HG02763 (cell line): Measurements from ENCODE around the gene NRP2.

Experiments used
- ATAC-seq: cut with Tn5 transposase; IDR thresholded peaks from one replicate; pipeline ENCODE4 v1.9.1; 2021; ENCODE audit warnings: mild to moderate bottlenecking, moderate library complexity; ENCODE audit not compliant: unreplicated experiment

The NRP2 gene

GRCh38 chr2:205751569-205752031 lies 69.3 kb downstream of the NRP2 start:
- no peak for ATAC-seq

GRCh38 chr2:205752296-205752820 lies 70.1 kb downstream of the NRP2 start:
- no peak for ATAC-seq

GRCh38 chr2:205752924-205753323 lies 70.6 kb downstream of the NRP2 start:
- no peak for ATAC-seq

GRCh38 chr2:205754285-205754923 lies 72.1 kb downstream of the NRP2 start:
- no peak for ATAC-seq

- ATAC-seq, result no peak
Observed at GRCh38 chr2:205754924-205755321, 72.6 kb downstream of the NRP2 start.

- ATAC-seq, result no peak
Observed at GRCh38 chr2:205755923-205756322, 73.6 kb downstream of the NRP2 start.

GRCh38 chr2:205757271-205757670 lies 75.0 kb downstream of the NRP2 start:
- ATAC-seq, result no peak

- no peak for ATAC-seq
Observed at GRCh38 chr2:205758051-205758450, 75.8 kb downstream of the NRP2 start.

- no peak for ATAC-seq
Observed at GRCh38 chr2:205758500-205758899, 76.2 kb downstream of the NRP2 start.

GRCh38 chr2:205759257-205759656 lies 77.0 kb downstream of the NRP2 start:
- ATAC-seq, result no peak

GRCh38 chr2:205759732-205760131 lies 77.4 kb downstream of the NRP2 start:
- ATAC-seq, result no peak

GRCh38 chr2:205760157-205760556 lies 77.9 kb downstream of the NRP2 start:
- ATAC-seq, result no peak

- no peak for ATAC-seq
Observed at GRCh38 chr2:205761421-205761820, 79.1 kb downstream of the NRP2 start.

- no peak for ATAC-seq
Observed at GRCh38 chr2:205762881-205763280, 80.6 kb downstream of the NRP2 start.

GRCh38 chr2:205763708-205764211 lies 81.5 kb downstream of the NRP2 start:
- ATAC-seq, result no peak

- ATAC-seq, result no peak
Observed at GRCh38 chr2:205764270-205764746, 82.0 kb downstream of the NRP2 start.

GRCh38 chr2:205765151-205765550 lies 82.8 kb downstream of the NRP2 start:
- no peak for ATAC-seq

- no peak for ATAC-seq
Observed at GRCh38 chr2:205766779-205767359, 84.6 kb downstream of the NRP2 start.

- no peak for ATAC-seq
Observed at GRCh38 chr2:205767617-205768016, 85.3 kb downstream of the NRP2 start.

- ATAC-seq, result no peak
Observed at GRCh38 chr2:205768341-205768740, 86.0 kb downstream of the NRP2 start.

GRCh38 chr2:205768815-205769494 lies 86.7 kb downstream of the NRP2 start:
- no peak for ATAC-seq

GRCh38 chr2:205769495-205769850 lies 87.2 kb downstream of the NRP2 start:
- no peak for ATAC-seq
